IMR-90 (cell line): Measurements from ENCODE around the gene SPATA18. TPM values are rescaled to one million over a fixed set of nuclear protein-coding genes. Genes with fewer than 3 reads are reported as not detected.
"Not testable (repeated sequence)": the region's sequence is repeated elsewhere in the genome, so short reads cannot be mapped to it uniquely, and the experiment has no call there.

Source experiments
- ATAC-seq: fragments of 200-7000 bp; cut with Tn5 transposase; 2 replicates; pipeline ENCODE4 v1.9.1; 2020; ENCODE audit warnings: low read depth, mild to moderate bottlenecking, moderate library complexity
- BruUV-seq: library from RNA; stranded (reverse); fragments of 400-500 nt; replicated peaks from 2 replicates; lab custom pipeline; 2021; lab: Mats Ljungman, UMichigan
- CTCF ChIA-PET: fragments of 300-600 bp; formaldehyde crosslinking; extraction: SDS; loops from one replicate; lab custom pipeline; 2021; ENCODE audit warnings: antibody characterized with exemption; lab: Yijun Ruan, JAX
- POLR2A ChIA-PET: fragments of 300-600 bp; sonication (Branson Sonifier 250); formaldehyde crosslinking; loops from one replicate; lab custom pipeline; 2022; ENCODE audit warnings: antibody characterized with exemption; ENCODE audit not compliant: unreplicated experiment; lab: Charles Lee
- DNase-seq: peaks from one replicate; pipeline ENCODE4 v3.0.0; 2013
- H2AFZ ChIP-seq: replicated peaks from 2 replicates; pipeline ENCODE3; 2013; ENCODE audit warnings: low read length, mild to moderate bottlenecking; ENCODE audit not compliant: poor library complexity
- H2AK5ac ChIP-seq: 2 replicates; pipeline ENCODE4 v1.6.1; 2013; ENCODE audit warnings: low read depth, low read length, inconsistent platforms
- H2AK9ac ChIP-seq: replicated peaks from 2 replicates; pipeline ENCODE3; 2013; ENCODE audit warnings: mild to moderate bottlenecking, low read depth, low read length, moderate library complexity; ENCODE audit not compliant: poor library complexity
- H2BK120ac ChIP-seq: 2 replicates; pipeline ENCODE4 v1.6.1; 2013; ENCODE audit warnings: low read depth, low read length, inconsistent platforms
- H2BK15ac ChIP-seq: 3 replicates; pipeline ENCODE4 v1.6.1; 2013; ENCODE audit warnings: low read depth, low read length, inconsistent platforms
- H2BK20ac ChIP-seq: 2 replicates; pipeline ENCODE4 v1.6.1; 2013; ENCODE audit warnings: low read depth, mild to moderate bottlenecking, inconsistent platforms, low read length, moderate library complexity
- H2BK5ac ChIP-seq: 2 replicates; pipeline ENCODE4 v1.6.1; 2013; ENCODE audit warnings: mild to moderate bottlenecking, low read depth, low read length, inconsistent platforms; ENCODE audit not compliant: poor library complexity, severe bottlenecking
- H3K14ac ChIP-seq: replicated peaks from 2 replicates; pipeline ENCODE4 v1.6.1; 2013; ENCODE audit warnings: low read depth, low read length, inconsistent platforms
- H3K18ac ChIP-seq: 2 replicates; pipeline ENCODE4 v1.6.1; 2013; ENCODE audit warnings: low read depth, low read length, control low read depth
- H3K23ac ChIP-seq: 2 replicates; pipeline ENCODE4 v1.6.1; 2013; ENCODE audit warnings: low read depth, low read length, inconsistent platforms
- H3K27ac ChIP-seq: 2 replicates; pipeline ENCODE4 v1.5.1; 2013; ENCODE audit warnings: mild to moderate bottlenecking, control low read depth, low read length; ENCODE audit not compliant: insufficient read depth
- H3K27me3 ChIP-seq: 2 replicates; pipeline ENCODE4 v1.6.1; 2013; ENCODE audit warnings: low read length; ENCODE audit not compliant: control insufficient read depth, insufficient read depth
- H3K36me3 ChIP-seq: 2 replicates; pipeline ENCODE4 v1.6.1; 2013; ENCODE audit warnings: low read length, mixed read lengths; ENCODE audit not compliant: control insufficient read depth, insufficient read depth
- H3K4ac ChIP-seq: 2 replicates; pipeline ENCODE4 v1.6.1; 2013; ENCODE audit warnings: low read depth, low read length, inconsistent platforms
- H3K4me1 ChIP-seq: 2 replicates; pipeline ENCODE4 v1.6.1; 2013; ENCODE audit warnings: low read length, mixed read lengths; ENCODE audit not compliant: control insufficient read depth, insufficient read depth
- H3K4me2 ChIP-seq: 2 replicates; pipeline ENCODE4 v1.6.1; 2013; ENCODE audit warnings: low read depth, mild to moderate bottlenecking, control low read depth, low read length, moderate library complexity
- H3K4me3 ChIP-seq: 2 replicates; pipeline ENCODE4 v1.5.1; 2013; ENCODE audit warnings: low read depth, mild to moderate bottlenecking, control low read depth, low read length, moderate library complexity; ENCODE audit not compliant: insufficient read depth
- H3K56ac ChIP-seq: 2 replicates; pipeline ENCODE4 v1.6.1; 2013; ENCODE audit warnings: low read length, inconsistent platforms; ENCODE audit not compliant: insufficient read depth; ENCODE audit errors: extremely low read depth
- H3K79me1 ChIP-seq, 2 experiments: 2 replicates each; pipeline ENCODE4 v1.6.1; 2013; ENCODE audit warnings: low read length in 2 of 2, inconsistent platforms in 1 of 2, low read depth in 1 of 2
- H3K9ac ChIP-seq: 2 replicates; pipeline ENCODE4 v1.6.1; 2013; ENCODE audit warnings: low read depth, low read length, control low read depth
- H3K9me1 ChIP-seq: 2 replicates; pipeline ENCODE4 v1.6.1; 2013; ENCODE audit warnings: low read length, inconsistent platforms; ENCODE audit not compliant: insufficient read depth
- H3K9me3 ChIP-seq: 2 replicates; pipeline ENCODE4 v1.6.1; 2013; ENCODE audit warnings: low read length; ENCODE audit not compliant: control insufficient read depth, insufficient read depth
- H4K20me1 ChIP-seq: 2 replicates; pipeline ENCODE4 v1.6.1; 2013; ENCODE audit warnings: low read length, inconsistent platforms; ENCODE audit not compliant: insufficient read depth
- H4K5ac ChIP-seq: 2 replicates; pipeline ENCODE4 v1.6.1; 2013; ENCODE audit warnings: mild to moderate bottlenecking, low read depth, low read length, control low read depth
- H4K8ac ChIP-seq, 2 experiments: 2 replicates each; pipeline ENCODE4 v1.6.1; 2013; ENCODE audit warnings: low read depth in 2 of 2, low read length in 2 of 2, control low read depth in 1 of 2, inconsistent platforms in 1 of 2
- H4K91ac ChIP-seq: 2 replicates; pipeline ENCODE4 v1.6.1; 2013; ENCODE audit warnings: low read depth, low read length, inconsistent platforms; ENCODE audit not compliant: insufficient read depth
- BHLHE40 ChIP-seq: fragments of 150-350 bp; IDR thresholded peaks from 2 replicates; pipeline ENCODE4 v1.6.1; 2016; ENCODE audit warnings: mild to moderate bottlenecking, low read depth, low read length
- CHD1 ChIP-seq: IDR thresholded peaks from 2 replicates; pipeline ENCODE4 v1.6.1; 2012; ENCODE audit warnings: low read depth, low read length, improper control_type of control experiment
- ELK1 ChIP-seq: fragments of 150-350 bp; IDR thresholded peaks from 2 replicates; pipeline ENCODE4 v1.6.1; 2016; ENCODE audit warnings: low read depth, mild to moderate bottlenecking, low read length, moderate library complexity, borderline replicate concordance
- MAFK ChIP-seq: IDR thresholded peaks from 2 replicates; pipeline ENCODE4 v1.6.1; 2012; ENCODE audit warnings: low read depth, low read length, improper control_type of control experiment
- NFE2L2 ChIP-seq: fragments of 150-350 bp; IDR thresholded peaks from 2 replicates; pipeline ENCODE4 v1.6.1; 2016; ENCODE audit warnings: low read depth, mild to moderate bottlenecking, low read length
- SMC3 ChIP-seq: fragments of 150-350 bp; IDR thresholded peaks from 2 replicates; pipeline ENCODE4 v1.6.1; 2016; ENCODE audit warnings: low read depth, mild to moderate bottlenecking, antibody characterized with exemption, low read length, moderate library complexity
- WGBS, 2 experiments: methylation state at CpG; one replicate each; pipeline versions ENCODE4 v1.1.5 to v1.1.7; 2013; ENCODE audit warnings: missing lambda C conversion rate in 2 of 2; ENCODE audit not compliant: insufficient read length in 1 of 2; ENCODE audit errors: extremely low coverage in 2 of 2; 5-methylcytosine and 5-hydroxymethylcytosine counted together
- dilution Hi-C: fragments of 300-500 bp; cut with HindIII; formaldehyde crosslinking; loops from one replicate; pipeline ENCODE4 v1.14.3; 2018; ENCODE audit warnings: low sequenced_read_pairs; ENCODE audit not compliant: unreplicated experiment
- in situ Hi-C: fragments of 300-500 bp; cut with MboI; formaldehyde crosslinking; loops from 3 replicates; pipeline ENCODE4 v1.14.3; 2019; ENCODE audit warnings: low sequenced_read_pairs, inconsistent platforms, mixed read lengths
- intact Hi-C: fragments of 100-400 bp; cut with micrococcal nuclease; formaldehyde crosslinking; loops from 2 replicates; pipeline ENCODE4 v1.10.0; 2022
- polyA plus RNA-seq, 3 experiments: library from polyadenylated mRNA; depleted of rRNA; stranded (reverse); fragments of >200 nt; gene quantifications; 2 replicates each; pipeline ENCODE4 v1.2.3, GENCODE V29; 2012; ENCODE audit warnings: low replicate concordance in 1 of 3
- total RNA-seq: library from RNA; depleted of rRNA; stranded (reverse); fragments of >200 nt; gene quantifications from 2 replicates; pipeline ENCODE4 v1.2.3, GENCODE V29; 2012
- TF ChIP-seq, protein P1 (sequence below): fragments of 150-350 bp; IDR thresholded peaks from 2 replicates; pipeline ENCODE4 v1.6.1; 2017; ENCODE audit warnings: mild to moderate bottlenecking, antibody characterized with exemption, low read length, low read depth

The SPATA18 gene
- total and polyA plus RNA-seq, 2 of the 4 experiments (the other 2 are of a cell fraction) = 3.0 to 4.7 TPM

GRCh38 chr4:52135171-52135570 lies 84.1 kb downstream of the SPATA18 start:
- Histone ChIP-seq H4K5ac (no peak overlapping the region), H3K18ac (no peak overlapping the region), H2BK120ac (no peak overlapping the region), H3K9ac (no peak overlapping the region), H3K9me1 (no peaks in the 10 kb centered on the region), H3K4ac (no peak overlapping the region), H2AFZ (no peak overlapping the region), H2BK15ac (no peak overlapping the region), H3K56ac (no peak overlapping the region), H3K9me3 (no peaks in the 10 kb centered on the region), H2AK9ac (no peak overlapping the region), H2BK5ac (no peak overlapping the region), H3K79me1 (no peaks in the 10 kb centered on the region), H3K4me2 (no peak overlapping the region), H3K27ac (no peak overlapping the region), H3K27me3 (0 out of 2 replicates have a peak, but pooled peaks cover 1% of the 10 kb centered on the region), H4K8ac (no peak overlapping the region), H4K91ac (no peak overlapping the region), H2BK20ac (no peak overlapping the region), H3K4me1 (no peaks in the 10 kb centered on the region), H2AK5ac (no peak overlapping the region), H3K36me3 (no peaks in the 10 kb centered on the region), H3K4me3 (no peak overlapping the region), H3K23ac (no peak overlapping the region), H3K14ac (no peak overlapping the region), H4K20me1 (no peaks in the 10 kb centered on the region)
- no CpG with 5 or more reads among the region's 3 CpGs for WGBS, 2 experiments
- DNase-seq (no peak), ATAC-seq (no peak)
- POLR2A ChIA-PET = interaction anchor here (0.6 kb wide), 1 partner anchor 78 kb away, joined by 3 read pairs; no protein-coding TSS in a partner anchor
- dilution Hi-C loops = no loop called here
- CTCF ChIA-PET = interaction anchor here (0.6 to 0.7 kb wide), 2 partner anchors 22 to 28 kb away, joined by 3 read pairs; no protein-coding TSS in a partner anchor
- TF ChIP-seq BHLHE40 (no peak), MAFK (no peak), SMC3 (no peak), CHD1 (no peak), NFE2L2 (no peak), ELK1 (no peak)
- TF ChIP-seq, protein P1, sequence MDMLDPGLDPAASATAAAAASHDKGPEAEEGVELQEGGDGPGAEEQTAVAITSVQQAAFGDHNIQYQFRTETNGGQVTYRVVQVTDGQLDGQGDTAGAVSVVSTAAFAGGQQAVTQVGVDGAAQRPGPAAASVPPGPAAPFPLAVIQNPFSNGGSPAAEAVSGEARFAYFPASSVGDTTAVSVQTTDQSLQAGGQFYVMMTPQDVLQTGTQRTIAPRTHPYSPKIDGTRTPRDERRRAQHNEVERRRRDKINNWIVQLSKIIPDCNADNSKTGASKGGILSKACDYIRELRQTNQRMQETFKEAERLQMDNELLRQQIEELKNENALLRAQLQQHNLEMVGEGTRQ = no peak
- intact Hi-C loops = loop anchor here (5.0 kb wide), 1 partner anchor 238 kb away; no protein-coding TSS in a partner anchor
- no TSS peak for BruUV-seq
- in situ Hi-C loops = no loop called here

- dilution Hi-C loops, ATAC-seq: not testable (repeated sequence)
Measured at GRCh38 chr4:52137152-52137551, 86.0 kb downstream of the SPATA18 start.

More at GRCh38 chr4:52137152-52137551, 86.0 kb downstream of the SPATA18 start:
- WGBS, 2 experiments = no CpG with 5 or more reads among the region's 1 CpG
- H3K9ac ChIP-seq, H4K8ac ChIP-seq, H3K23ac ChIP-seq, H2BK5ac ChIP-seq, H3K4me3 ChIP-seq, H3K27me3 ChIP-seq, H3K4ac ChIP-seq, H2BK120ac ChIP-seq, H3K27ac ChIP-seq, BruUV-seq, H3K18ac ChIP-seq, DNase-seq, H4K5ac ChIP-seq, H2AK5ac ChIP-seq, H2AFZ ChIP-seq, in situ Hi-C loops, H4K91ac ChIP-seq, H3K36me3 ChIP-seq, H2BK20ac ChIP-seq, H3K14ac ChIP-seq, H3K9me3 ChIP-seq, H4K20me1 ChIP-seq, H3K79me1 ChIP-seq, H3K9me1 ChIP-seq, H3K4me1 ChIP-seq, H2BK15ac ChIP-seq, H3K4me2 ChIP-seq, H2AK9ac ChIP-seq, H3K56ac ChIP-seq, CTCF ChIA-PET: not testable (repeated sequence)
- intact Hi-C loops = loop anchor here (5.0 kb wide), 1 partner anchor 240 kb away; no protein-coding TSS in a partner anchor
- POLR2A ChIA-PET = interaction anchor here (0.6 kb wide), 1 partner anchor 236 kb away, joined by 3 read pairs; no protein-coding TSS in a partner anchor
